ENCODE data around the gene ANP32B. TPM values are rescaled to one million over a fixed set of nuclear protein-coding genes. Genes with fewer than 3 reads are reported as not detected.
"Not testable (repeated sequence)": the region's sequence is repeated elsewhere in the genome, so short reads cannot be mapped to it uniquely, and the experiment has no call there.

Gene ANP32B
- total RNA-seq, 6 experiments from 2014 or later: 99.6 to 165 (median 155) TPM

GRCh38 chr9:98019098-98019497, 36.0 kb downstream of the ANP32B start:
- Mint-ChIP-seq H3K4me3 (no peak overlapping the region), H3K27me3 (ENCODE audit: insufficient read depth) (no peaks in the 10 kb centered on the region), H3K9me3 (no peaks in the 10 kb centered on the region), H3K27ac (no peak overlapping the region), H3K4me1 (ENCODE audit: low read depth) (peaks cover 20% of the 10 kb centered on the region), H3K36me3 (ENCODE audit: low read depth) (peaks cover 37% of the 10 kb centered on the region)
- no peak for TF ChIP-seq CTCF (IDR thresholded peaks at IDR 0.05)
- no peak for DNase-seq

- not testable (repeated sequence) for DNase-seq; H3K9me3 Mint-ChIP-seq; H3K4me3 Mint-ChIP-seq; H3K27me3 Mint-ChIP-seq (ENCODE audit: insufficient read depth); H3K27ac Mint-ChIP-seq
- peaks cover 32% of the 10 kb centered on the region for H3K36me3 Mint-ChIP-seq (ENCODE audit: low read depth)
- H3K4me1 Mint-ChIP-seq (ENCODE audit: low read depth): peaks cover 20% of the 10 kb centered on the region
These were observed 36.7 kb downstream of the ANP32B start for GRCh38 chr9:98019869-98020268.

- no peak for DNase-seq
- TF ChIP-seq CTCF (IDR thresholded peaks at IDR 0.05): no peak
- H3K4me3 Mint-ChIP-seq: no peak overlapping the region
- H3K27me3 Mint-ChIP-seq (ENCODE audit: insufficient read depth): no peaks in the 10 kb centered on the region
- H3K36me3 Mint-ChIP-seq (ENCODE audit: low read depth): peaks cover 28% of the 10 kb centered on the region
- no peak overlapping the region for H3K27ac Mint-ChIP-seq
- no peaks in the 10 kb centered on the region for H3K9me3 Mint-ChIP-seq
- H3K4me1 Mint-ChIP-seq (ENCODE audit: low read depth): peaks cover 20% of the 10 kb centered on the region
These were observed 37.5 kb downstream of the ANP32B start for GRCh38 chr9:98020476-98021145.

GRCh38 chr9:98021306-98022040, 38.3 kb downstream of the ANP32B start:
- Mint-ChIP-seq H3K27ac (peak overlapping the region; percentile 47), H3K27me3 (ENCODE audit: insufficient read depth) (no peaks in the 10 kb centered on the region), H3K36me3 (ENCODE audit: low read depth) (peaks cover 21% of the 10 kb centered on the region), H3K4me1 (ENCODE audit: low read depth) (peaks cover 20% of the 10 kb centered on the region), H3K4me3 (no peak overlapping the region), H3K9me3 (no peaks in the 10 kb centered on the region)
- TF ChIP-seq CTCF (IDR thresholded peaks at IDR 0.05): no peak
- no peak for DNase-seq

GRCh38 chr9:98022447-98022846, 39.3 kb downstream of the ANP32B start:
- Mint-ChIP-seq H3K4me3 (peak overlapping the region; percentile 21; the same call in 1 of the 2 replicates), H3K36me3 (ENCODE audit: low read depth) (peaks cover 16% of the 10 kb centered on the region), H3K27me3 (ENCODE audit: insufficient read depth) (no peaks in the 10 kb centered on the region), H3K27ac (peak overlapping the region; percentile 81), H3K9me3 (no peaks in the 10 kb centered on the region), H3K4me1 (ENCODE audit: low read depth) (peaks cover 20% of the 10 kb centered on the region)
- DNase-seq: peak; percentile 38
- TF ChIP-seq CTCF (IDR thresholded peaks at IDR 0.05): no peak

- H3K4me3 Mint-ChIP-seq: no peak overlapping the region
These were observed 41.6 kb downstream of the ANP32B start for GRCh38 chr9:98024702-98025101.

More at GRCh38 chr9:98024702-98025101, 41.6 kb downstream of the ANP32B start:
- Mint-ChIP-seq H3K27me3 (ENCODE audit: insufficient read depth) (no peaks in the 10 kb centered on the region), H3K36me3 (ENCODE audit: low read depth) (peaks cover 15% of the 10 kb centered on the region; the same call in 1 of the 2 replicates), H3K27ac (no peak overlapping the region), H3K4me1 (ENCODE audit: low read depth) (peaks cover 20% of the 10 kb centered on the region), H3K9me3 (no peaks in the 10 kb centered on the region)
- no peak for TF ChIP-seq CTCF (IDR thresholded peaks at IDR 0.05)
- DNase-seq: no peak
